OCI-LY1 (cell line): Measurements from ENCODE around the gene MFNG.

Experiments used
- CTCF ChIP-seq: fragments of 200-600 bp; sonication (generic), shearing (Covaris generic); IDR thresholded peaks from 2 replicates; pipeline ENCODE4 v1.5.1; 2017; ENCODE audit warnings: mild to moderate bottlenecking, antibody characterized with exemption, low read length, moderate library complexity, mixed read lengths
- EZH2 ChIP-seq: fragments of 200-600 bp; sonication (generic), shearing (Covaris generic); IDR thresholded peaks from 2 replicates; pipeline ENCODE4 v1.8.0; 2017; ENCODE audit warnings: borderline replicate concordance, mixed run types, mild to moderate bottlenecking, antibody characterized with exemption, low read length, moderate library complexity, mixed read lengths

- TF ChIP-seq CTCF = no peak
- TF ChIP-seq EZH2 = no peak
These were observed 5.5 kb downstream of the MFNG start for GRCh38 chr22:37480387-37481346.
